SK-N-DZ (cell line): Measurements from ENCODE around the gene ITGA2B.
"Not testable (repeated sequence)": the region's sequence is repeated elsewhere in the genome, so short reads cannot be mapped to it uniquely, and the experiment has no call there.

ENCODE experiments used
- DNase-seq: peaks from one replicate; pipeline ENCODE4 v3.0.0-alpha.2; 2015; ENCODE audit warnings: low spot score
- small RNA-seq, 2 experiments: library from RNA; depleted of rRNA; stranded (forward); fragments of <200 nt; gene quantifications; one replicate each; pipeline ENCODE3, GENCODE V24; 2014

The ITGA2B gene

GRCh38 chr17:44333371-44333770 is 56.1 kb downstream of the ITGA2B start:
- no peak for DNase-seq

DNA sequence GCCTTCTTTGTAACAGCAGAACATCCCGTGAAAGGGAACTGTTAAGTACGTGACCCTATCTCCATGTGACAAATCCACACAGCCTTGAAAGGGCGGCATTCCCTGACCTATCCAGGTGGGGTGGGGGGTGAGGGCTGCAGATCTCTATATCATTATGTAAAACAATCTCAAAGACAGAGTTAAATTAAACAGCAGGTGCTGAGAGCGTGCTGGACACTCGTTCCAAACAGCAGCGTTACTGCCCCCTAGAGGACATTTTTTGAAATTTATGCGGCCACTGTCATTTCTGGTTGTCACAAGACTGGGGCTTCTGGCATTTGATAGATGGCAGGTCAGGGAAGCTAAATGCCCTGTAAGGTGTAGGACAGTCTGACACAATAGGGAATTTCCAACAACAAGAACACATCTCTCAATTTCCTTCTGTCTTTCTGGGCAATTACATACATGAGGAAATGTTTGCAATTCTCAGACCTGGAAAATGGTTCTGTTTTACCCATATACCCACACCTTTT is 58.1 kb downstream of the ITGA2B start:
- peak; percentile 91 for DNase-seq

DNA sequence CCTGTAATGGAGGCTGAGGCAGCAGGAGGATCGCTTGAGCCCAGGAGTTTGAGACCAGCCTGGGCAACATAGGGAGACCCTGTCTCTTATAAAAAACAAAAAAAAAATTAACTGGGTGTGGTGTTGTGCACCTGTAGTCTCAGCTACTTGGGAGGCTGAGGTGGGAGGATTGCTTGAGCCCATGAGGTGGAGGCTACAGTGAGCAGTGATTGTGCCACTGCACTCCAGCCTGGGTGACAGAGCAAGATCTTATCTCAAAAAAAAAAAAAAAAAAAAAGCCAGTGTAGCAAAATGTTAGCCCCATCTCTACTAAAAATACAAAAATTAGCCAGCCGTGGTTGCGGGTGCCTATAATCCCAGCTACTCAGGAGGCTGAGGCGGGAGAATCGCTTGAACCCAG is 59.2 kb downstream of the ITGA2B start:
- DNase-seq: not testable (repeated sequence)

- DNase-seq: not testable (repeated sequence)
Measured at GRCh38 chr17:44329516-44329915, 59.9 kb downstream of the ITGA2B start.

DNA sequence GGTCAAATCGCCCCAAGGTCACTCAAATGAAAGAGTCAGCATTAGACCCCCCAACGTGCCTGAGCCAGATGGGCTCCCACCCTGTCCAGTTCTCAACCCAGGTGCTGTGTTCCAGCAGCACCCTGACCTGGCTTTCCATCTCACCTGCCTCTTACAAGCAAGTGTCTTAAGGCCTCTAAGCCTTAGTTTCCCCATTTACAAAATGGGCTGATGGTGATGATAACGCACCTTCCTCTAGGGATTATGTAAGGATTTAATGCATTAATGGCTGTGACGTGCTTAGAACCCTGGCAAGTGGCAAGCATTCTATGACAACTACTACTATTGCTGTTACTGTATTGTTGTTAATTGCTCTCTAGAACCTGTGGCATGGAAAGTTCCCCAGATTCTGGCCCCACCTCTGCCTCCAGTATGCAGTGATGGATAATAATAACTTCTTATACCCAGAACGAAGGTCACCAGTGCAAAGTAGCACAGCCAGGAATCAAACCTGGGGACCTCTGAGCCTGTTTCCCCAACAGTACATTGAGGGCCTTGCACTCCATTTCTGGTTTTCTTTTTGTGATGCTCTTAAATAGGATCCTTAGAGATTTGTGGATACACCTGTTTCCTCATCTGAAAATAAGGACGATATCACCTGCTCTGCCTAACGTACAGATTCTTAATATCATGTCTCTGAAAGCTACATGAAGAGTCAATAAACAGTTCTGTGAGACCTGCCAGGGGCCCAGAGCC is 61.6 kb downstream of the ITGA2B start:
- no peak for DNase-seq

DNA sequence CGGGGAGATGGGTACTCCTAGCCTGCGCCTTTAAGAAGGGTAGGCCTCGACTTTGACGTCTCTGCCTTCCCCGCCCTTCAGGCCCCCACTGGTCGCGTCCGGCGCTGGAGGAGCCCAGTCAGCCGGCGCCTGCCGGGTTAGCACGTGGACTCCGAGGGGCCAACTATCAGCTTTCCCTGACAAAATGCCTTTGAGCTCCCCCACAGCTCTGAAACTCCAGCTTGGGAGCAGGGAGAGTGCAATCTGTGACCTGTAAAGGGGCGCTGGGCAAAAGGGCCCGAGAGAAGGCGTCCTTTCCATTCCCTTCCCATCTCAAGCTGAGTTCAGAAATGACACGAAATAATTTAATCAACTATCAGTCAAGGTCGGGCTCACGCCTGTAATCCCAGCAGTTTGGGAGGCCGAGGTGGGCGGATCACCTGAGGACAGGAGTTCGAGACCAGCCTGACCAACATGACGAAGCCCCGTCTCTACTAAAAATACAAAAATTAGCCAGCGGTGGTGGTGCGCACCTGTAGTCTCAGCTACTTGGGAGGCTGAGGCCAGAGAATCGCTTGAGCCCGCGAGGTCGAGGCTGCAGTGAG is 62.5 kb downstream of the ITGA2B start:
- DNase-seq: peak; percentile 98

DNA sequence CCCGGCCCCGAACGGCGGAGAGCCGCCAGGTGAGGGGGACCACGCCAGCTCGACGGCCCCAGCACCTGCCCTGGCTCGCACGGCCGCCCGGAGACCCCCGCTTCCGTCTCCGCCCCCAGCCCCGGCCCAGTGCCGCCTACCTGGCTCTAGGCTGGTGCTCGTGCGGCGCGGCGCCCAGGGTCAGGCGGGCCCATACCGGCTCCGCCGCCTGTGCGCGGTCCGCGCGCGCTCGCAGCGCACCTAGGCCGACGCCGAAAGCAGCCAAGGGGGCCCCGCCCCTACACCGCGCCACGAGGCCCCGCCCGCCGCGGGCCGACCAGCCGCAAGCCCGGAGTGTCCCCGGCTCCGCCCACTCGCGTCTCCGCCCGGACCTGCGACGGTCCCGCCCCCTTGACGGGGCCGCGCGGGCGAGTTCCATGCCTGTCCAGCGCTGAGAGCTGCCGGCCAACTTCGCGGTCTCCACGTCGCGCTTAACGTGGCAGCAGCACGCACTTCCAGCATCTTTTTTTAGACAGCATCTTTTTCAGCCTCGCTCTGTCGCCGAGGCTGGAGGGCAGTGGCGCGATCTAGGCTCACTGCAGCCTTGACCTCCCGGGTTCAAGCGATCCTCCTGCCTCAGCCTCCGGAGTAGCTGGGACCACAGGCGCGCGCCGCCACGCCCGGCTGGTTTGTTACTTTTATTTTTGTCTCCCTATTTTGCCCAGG is 64.7 kb downstream of the ITGA2B start, which contains the start of gene SLC25A39:
Gene SLC25A39 (minus strand): TSS at position 253 of the 705 bp plus-strand sequence. CDS start 1,261 bp downstream, outside the sequence.
- DNase-seq: peak; percentile 91

DNA sequence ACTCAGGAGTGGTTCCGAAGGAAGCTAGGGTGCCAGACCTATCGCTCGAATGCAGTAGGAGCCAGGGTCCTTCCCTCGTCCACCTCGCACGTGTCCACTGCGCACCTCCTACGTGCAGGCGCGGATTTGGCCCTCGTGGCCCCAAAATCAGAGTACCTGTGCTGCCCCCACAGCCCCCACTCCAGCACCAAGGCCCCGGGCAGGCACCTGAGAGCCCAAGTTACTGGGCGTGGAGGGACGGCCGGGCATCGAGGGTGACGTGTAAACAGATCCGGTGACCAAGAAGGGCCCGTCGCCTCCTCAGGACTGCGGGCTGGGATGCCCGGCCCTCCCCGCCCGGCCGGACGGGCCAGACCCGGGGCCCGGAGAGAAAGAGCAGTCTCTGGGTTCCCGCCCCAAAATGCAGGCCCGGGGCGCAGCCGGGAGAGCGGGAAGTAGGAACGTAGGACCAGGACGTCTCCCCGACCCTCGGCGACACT is 65.3 kb downstream of the ITGA2B start:
- no peak for DNase-seq

DNA sequence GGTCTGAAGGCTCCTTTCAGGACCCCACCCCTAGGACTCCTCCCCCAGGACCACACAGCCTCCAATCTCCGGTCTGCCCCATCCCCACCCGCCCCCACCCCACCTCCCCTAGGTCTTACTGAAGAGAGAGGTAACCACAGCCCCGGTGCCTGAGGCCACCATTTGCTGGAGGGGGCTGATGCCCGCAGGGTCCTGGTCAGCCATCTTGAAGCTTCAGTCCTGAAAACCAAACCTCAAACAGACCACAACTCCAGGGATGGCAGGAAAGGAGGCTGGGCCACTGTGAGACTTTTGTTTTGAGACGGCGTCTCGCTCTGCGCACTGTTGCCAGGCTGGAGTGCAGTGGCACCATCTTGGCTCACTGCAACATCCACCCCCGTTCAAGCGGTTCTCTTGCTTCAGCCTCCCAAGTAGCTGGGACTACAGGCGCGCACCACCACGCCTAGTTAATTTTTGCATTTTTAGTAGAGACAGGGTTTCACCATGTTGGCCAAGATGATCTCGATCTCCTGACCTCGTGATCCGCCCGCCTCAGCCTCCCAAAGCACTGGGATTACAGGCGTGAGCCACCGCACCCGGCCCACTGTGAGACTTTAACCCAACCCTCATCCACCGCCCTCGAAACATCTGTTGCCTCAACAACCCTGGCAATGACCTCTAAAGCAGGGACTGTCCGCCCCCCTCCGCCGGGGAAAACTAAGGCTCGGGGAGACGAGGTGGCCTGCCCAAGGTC is 65.9 kb downstream of the ITGA2B start:
- no peak for DNase-seq

DNA sequence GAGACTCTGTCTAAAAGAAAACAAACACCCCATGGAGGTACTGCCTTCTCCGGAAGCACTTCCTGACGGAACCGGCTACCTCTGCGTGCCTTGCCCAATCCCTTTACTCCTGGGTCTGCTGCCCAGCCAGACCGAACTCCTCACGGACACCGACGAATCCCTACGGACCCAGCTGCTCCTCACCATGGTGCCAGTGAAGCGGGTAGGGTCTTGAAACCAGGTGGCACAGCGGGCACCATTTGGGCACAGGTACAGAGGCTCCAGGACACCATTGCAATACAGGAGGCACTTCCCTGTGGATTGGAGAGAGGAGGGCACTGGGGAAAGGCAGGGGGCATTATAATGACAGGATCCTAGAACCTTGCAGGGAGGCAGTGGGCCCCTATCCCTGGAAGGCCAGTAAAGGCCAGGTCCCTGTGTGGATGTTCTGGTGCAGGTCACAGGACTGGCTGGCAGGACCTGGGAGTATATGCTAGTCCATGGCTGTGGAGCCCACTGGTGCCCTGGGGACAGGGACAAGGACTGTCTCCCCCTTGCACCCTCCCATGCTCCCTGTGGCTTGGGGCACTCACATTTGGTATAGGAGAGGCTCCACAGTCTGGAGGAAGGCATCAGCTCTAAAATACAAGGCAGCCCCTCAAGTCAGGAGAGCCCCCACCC is 67.1 kb downstream of the ITGA2B start:
- DNase-seq: no peak

Small RNA genes lying within 50 kb of the gene (small RNA-seq; reads per million reads assigned to genes)
- gene RN7SL258P: 0 reads per million in 2 experiments
